Bone marrow (tissue), 2 donors: ENCODE data around the gene RLBP1.
A peak's percentile ranks its signal among the peaks of the same experiment; 100 is the strongest.
"Not testable (repeated sequence)": the region's sequence is repeated elsewhere in the genome, so short reads cannot be mapped to it uniquely, and the experiment has no call there.

Experiments used
- DNase-seq, 2 donors: peaks; one replicate each; lab custom pipeline; 2025; lab: John Stamatoyannopoulos, UW

RLBP1 gene

GRCh38 chr15:89221543-89221942, at the start of gene RLBP1:
Gene RLBP1 (minus strand): TSS chr15:89221579. CDS start chr15:89218975, 2,604 bp downstream.
- DNase-seq, result no peak

DNA sequence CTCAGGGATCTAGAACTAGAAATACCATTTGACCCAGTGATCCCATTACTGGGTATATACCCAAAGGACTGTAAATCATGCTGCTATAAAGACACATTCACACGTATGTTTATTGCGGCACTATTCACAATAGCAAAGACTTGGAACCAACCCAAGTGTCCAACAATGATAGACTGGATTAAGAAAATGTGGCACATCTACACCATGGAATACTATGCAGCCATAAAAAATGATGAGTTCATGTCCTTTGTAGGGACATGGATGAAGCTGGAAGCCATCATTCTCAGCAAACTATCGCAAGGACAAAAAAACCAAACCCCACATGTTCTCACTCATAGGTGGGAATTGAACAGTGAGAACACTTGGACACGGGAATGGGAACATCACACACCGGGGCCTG, 28.8 kb upstream of the RLBP1 start:
- not testable (repeated sequence) for DNase-seq

DNA sequence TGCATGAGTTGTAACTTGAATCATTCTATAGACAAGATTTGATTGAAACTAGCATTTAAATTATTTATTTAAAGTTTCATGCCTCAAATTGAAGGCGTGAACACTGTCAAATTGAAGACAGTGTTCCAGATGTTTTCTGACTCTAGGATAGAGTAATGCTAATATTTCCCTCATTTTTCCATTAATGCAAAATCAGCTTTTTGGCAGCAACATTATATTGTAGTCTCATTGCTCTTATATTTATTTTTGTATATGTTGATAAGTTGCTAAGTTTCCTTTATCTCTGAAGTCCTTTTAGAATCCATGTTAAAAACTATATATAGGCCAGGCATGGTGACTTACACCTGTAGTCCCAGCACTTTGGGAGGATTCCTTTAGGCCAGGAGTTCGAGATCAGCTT, 27.2 kb upstream of the RLBP1 start:
- DNase-seq, result no peak

DNA sequence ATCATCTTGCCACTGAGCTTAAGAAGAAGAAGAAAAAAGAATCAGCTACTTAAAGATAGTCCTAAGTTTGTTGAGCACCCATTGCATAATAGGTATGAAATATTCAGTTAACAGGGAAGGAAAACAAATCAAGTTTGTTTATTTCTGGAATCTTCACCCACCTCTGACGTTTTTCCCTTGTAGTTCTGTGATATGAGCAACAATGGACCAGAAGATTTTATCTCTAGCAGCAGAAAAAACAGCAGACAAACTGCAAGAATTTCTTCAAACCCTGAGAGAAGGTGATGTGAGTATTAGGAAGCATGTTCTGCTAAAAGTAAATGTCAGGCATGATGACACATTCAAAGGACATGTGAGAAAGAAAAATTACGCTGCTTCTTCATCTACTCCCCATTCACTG, 26.1 kb upstream of the RLBP1 start:
- no peak for DNase-seq

GRCh38 chr15:89244574-89244903, 23.2 kb upstream of the RLBP1 start:
- DNase-seq, result no peak

- peak; percentile 78 to 89 for DNase-seq
Measured at GRCh38 chr15:89243691-89244573, 22.6 kb upstream of the RLBP1 start, which contains the start of gene FANCI. Gene FANCI (plus strand): TSS chr15:89243979. CDS start chr15:89247648, 3,669 bp downstream.

DNA sequence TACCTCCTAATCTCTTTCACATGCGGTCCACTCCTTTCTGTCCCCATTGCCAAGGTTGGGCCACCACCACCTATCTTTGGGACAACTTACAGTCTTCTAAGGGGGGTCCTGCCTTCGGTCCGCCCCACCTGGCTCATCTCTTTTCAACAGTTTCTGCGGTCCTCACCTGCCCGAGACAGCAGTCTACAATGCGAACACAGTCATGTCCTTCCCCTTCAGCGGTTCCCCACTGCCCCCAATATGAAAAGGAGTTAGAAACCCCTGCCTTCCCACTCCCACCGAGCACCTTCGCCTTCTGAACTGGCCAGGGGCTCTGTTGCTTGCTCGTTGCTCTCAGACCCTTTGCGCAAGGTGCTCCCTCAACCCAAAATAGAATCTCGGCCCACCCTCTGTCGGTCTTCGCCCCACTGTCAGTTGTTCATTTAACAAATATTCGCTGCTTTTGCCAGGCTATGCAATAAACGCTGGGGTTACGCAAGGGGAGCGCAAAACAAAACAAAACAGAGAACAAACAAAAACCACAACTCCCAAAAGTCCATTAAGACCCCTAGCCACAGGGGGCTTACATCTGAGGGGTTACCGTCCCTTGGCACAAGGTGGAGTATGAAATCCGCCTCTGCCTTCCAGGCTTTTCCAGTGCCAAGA, 21.8 kb upstream of the RLBP1 start:
- no peak for DNase-seq

- DNase-seq, result not testable (repeated sequence)
Measured at GRCh38 chr15:89239883-89240810, 18.8 kb upstream of the RLBP1 start.

- DNase-seq, result no peak
Measured at GRCh38 chr15:89231832-89232231, 10.5 kb upstream of the RLBP1 start.

DNA sequence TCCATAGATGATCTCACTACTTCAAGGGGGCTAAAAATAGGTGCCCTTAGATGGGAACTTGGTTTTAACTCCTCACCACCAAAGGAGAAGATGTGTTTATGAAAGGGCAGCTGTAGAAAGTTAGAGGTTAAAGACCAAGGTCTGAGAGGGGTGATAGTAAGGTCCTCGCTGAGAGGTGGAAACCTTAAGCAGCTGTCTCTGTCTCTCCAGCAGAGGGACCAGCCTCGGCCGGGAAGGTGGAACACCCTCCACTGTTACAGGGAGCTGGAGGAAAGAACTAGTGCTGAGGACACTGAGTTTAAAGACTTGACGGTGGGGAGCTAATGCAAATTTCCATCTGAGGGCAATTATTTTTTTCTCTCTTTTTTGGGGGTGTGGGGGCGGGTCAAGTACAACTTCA, 8.9 kb upstream of the RLBP1 start:
- no peak for DNase-seq

- DNase-seq, result no peak
Measured at GRCh38 chr15:89227425-89227824, 6.0 kb upstream of the RLBP1 start.

DNA sequence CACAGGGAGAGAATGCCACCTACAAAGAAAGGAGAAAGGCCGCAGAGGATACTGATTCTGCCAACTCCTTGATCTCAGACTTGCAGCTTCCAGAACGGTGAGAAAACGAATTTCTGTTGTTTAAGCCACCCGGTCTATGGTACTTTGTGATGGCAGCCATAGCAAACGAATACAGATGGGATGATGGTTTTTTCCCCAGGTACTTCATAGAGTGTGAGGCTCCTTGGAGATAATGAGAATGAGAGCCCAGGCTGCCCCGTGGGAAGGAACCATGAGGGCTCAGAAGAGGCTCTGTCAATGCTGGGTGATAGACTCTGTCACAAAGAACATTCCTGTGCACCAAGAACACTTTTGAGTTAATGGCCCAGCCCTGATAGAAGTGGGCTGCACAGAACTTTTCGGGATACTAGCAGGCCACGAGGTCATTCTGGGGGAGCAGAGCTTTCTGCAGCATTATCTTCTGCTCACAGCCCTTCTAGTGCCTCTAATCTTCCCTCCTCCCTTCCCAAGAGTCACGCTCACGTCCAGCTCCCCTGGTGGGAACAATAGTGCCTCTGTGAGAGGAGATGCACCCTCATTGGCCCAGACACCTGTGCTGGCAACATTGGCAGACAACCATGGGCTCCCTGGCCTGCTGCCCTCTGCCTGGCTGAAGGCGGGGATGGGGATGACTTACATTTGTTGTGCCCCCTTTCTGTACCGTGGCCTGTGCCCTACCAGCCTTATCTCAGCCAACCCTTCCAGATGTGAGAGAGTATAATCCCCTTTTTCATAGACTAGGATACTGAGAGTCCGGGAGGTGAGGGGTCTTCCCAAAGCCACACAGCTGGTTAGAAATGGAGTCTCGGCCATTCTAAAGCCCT, 5.2 kb upstream of the RLBP1 start:
- DNase-seq, result no peak

DNA sequence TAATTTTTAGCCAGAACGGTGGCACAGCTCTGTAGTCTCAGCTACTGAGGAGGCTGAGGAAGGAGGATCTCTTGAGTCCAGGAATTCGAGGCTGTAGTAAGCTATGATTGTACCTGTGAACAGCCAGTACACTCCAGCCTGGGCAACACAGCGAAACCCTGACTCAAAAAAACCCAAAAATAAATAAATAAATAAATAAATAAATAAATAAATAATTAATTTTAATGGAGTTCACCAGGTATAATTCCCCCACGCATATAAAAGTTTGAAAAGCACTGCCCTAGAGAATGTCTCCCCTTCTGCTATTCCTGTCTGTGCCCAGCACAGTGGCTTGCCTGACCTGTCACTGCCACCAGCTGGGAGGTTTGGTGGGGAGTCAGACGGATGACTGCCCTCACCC, 4.2 kb upstream of the RLBP1 start:
- DNase-seq, result no peak

GRCh38 chr15:89218531-89218930, 2.8 kb downstream of the RLBP1 start:
- DNase-seq, result no peak

GRCh38 chr15:89217686-89218376, 3.5 kb downstream of the RLBP1 start:
- no peak for DNase-seq

- DNase-seq, result no peak
Measured at GRCh38 chr15:89217031-89217430, 4.3 kb downstream of the RLBP1 start.

DNA sequence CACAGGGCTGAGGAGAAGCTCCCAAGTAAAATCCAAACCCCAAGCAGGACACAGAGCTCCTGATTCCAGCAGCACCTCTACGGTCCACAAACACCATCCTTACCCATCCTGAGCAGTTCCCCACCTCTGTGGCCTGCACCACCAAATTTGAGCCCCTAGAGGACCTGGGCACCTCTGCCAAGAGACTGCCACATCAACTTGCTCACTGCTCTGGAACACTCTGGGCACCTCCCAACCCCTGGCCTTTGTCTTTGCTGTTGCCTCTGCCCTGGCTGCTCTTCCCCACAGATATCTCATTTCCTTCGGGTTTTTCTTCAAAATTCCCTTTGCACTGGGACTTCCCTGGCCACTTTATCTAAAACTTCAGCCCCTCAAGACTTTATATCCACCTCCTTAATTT, 5.8 kb downstream of the RLBP1 start:
- DNase-seq, result no peak

- no peak for DNase-seq
Measured at GRCh38 chr15:89211678-89212170, 9.7 kb downstream of the RLBP1 start.

GRCh38 chr15:89209057-89209456, 12.3 kb downstream of the RLBP1 start:
- no peak for DNase-seq

DNA sequence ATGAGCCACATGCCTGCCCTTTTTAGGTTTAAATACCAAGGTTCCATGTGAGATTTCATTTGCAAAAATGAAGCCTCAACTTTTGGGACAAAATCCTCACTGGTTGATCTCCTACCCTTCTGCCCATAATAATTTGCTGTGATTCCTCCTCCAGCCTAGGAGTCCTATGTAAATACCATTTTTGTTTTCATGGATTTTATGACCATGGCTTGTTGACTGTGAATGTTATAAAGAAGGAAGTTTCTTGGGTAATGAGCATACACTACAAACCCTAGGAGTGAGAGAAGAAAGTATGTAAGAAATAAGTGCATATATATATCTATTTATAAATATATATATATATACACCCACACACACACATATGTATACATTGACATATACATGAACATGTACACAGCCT, 13.1 kb downstream of the RLBP1 start:
- no peak for DNase-seq

DNA sequence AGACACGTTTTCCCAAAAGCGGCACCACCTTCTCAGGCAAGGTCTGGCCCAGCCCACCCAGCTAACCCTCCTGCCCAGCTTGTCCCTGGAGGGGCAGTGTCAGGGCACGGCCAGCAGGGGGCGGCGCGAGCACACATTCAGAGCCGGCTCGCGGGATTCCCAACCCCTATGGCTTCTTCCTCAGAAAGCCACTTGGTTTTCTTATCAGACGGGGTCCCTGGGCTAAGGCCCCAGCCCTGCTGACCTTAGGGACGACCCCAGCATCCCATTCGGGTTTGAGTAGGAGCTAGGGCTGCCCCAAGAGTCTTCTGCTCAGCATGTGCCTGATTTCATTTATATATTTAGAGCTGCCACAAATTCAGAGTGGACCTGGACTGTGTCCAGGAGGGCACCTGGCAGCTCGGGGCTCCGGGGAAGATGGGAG, 14.5 kb downstream of the RLBP1 start:
- peak; percentile 19 to 42 for DNase-seq
